BE2C (cell line): Measurements from ENCODE around the gene MUC3A.

ENCODE experiments used
- DNase-seq: peaks from one replicate; pipeline ENCODE4 v3.0.0-alpha.2; 2020
- H3K27me3 ChIP-seq: fragments of 250-450 bp; sonication (Bioruptor Pico); 2 replicates; pipeline ENCODE4 v1.5.1; 2020; ENCODE audit warnings: mild to moderate bottlenecking
- H3K36me3 ChIP-seq: fragments of 250-450 bp; sonication (Bioruptor Pico); 2 replicates; pipeline ENCODE4 v1.5.1; 2020; ENCODE audit warnings: mild to moderate bottlenecking
- H3K4me1 ChIP-seq: fragments of 250-450 bp; sonication (Bioruptor Pico); 2 replicates; pipeline ENCODE4 v1.5.1; 2020
- H3K4me3 ChIP-seq: 2 replicates; pipeline ENCODE4 v1.5.1; 2011; ENCODE audit warnings: low read depth, low read length
- H3K9me3 ChIP-seq: fragments of 250-450 bp; sonication (Bioruptor Pico); 2 replicates; pipeline ENCODE4 v1.5.1; 2020
- TF ChIP-seq, protein P1 (sequence below): IDR thresholded peaks from 2 replicates; pipeline ENCODE4 v1.5.1; 2012; ENCODE audit warnings: mild to moderate bottlenecking, low read depth, low read length

MUC3A gene

DNA sequence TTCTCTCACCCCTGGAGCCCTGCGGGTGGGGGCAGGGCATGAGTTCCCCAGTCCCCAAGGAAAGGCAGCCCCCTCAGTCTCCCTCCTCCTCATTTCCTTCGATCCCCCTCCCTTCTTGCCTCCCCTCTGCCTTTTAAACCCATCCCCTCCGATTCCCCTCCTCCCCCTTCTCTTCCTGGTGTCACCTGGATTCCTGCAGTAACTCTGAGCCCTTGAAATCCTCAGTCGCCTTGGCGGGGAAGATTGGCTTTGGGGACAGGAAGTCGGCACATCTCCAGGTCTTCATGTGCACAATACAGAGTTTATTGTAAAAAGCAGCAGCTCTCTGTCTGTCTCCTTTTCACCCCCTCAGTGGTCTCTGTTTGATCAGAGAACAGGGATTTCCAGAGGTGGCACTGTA lies 18.7 kb downstream of the MUC3A start:
- TF ChIP-seq, protein P1, sequence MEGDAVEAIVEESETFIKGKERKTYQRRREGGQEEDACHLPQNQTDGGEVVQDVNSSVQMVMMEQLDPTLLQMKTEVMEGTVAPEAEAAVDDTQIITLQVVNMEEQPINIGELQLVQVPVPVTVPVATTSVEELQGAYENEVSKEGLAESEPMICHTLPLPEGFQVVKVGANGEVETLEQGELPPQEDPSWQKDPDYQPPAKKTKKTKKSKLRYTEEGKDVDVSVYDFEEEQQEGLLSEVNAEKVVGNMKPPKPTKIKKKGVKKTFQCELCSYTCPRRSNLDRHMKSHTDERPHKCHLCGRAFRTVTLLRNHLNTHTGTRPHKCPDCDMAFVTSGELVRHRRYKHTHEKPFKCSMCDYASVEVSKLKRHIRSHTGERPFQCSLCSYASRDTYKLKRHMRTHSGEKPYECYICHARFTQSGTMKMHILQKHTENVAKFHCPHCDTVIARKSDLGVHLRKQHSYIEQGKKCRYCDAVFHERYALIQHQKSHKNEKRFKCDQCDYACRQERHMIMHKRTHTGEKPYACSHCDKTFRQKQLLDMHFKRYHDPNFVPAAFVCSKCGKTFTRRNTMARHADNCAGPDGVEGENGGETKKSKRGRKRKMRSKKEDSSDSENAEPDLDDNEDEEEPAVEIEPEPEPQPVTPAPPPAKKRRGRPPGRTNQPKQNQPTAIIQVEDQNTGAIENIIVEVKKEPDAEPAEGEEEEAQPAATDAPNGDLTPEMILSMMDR, result no peak
- H3K36me3 ChIP-seq, result no peaks in the 10 kb centered on the region
- peaks cover 71% of the 10 kb centered on the region for H3K27me3 ChIP-seq
- no peak overlapping the region for H3K4me3 ChIP-seq
- DNase-seq, result no peak
- no peaks in the 10 kb centered on the region for H3K9me3 ChIP-seq
- H3K4me1 ChIP-seq, result no peaks in the 10 kb centered on the region; the same call in 1 of the 2 replicates

DNA sequence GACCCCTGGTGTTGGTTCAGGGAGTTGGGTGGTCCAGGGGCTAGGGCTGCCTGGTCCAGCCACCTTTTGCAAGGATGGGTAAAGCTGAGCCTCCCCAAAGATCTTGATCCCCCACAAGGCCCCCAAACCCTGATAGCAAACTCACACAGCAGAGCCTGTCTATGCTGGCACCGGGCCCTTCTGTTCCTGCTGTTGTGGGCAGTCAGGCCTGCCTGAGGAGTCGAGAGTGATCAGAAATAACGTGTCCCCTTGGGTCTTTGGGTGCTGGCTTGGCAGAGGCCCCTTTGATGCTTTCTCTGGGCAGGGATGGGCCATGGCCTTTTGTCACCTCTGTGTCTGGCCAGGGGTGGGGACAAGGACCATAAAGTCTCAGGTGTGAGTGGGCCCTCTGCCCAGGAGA lies 19.3 kb downstream of the MUC3A start:
- no peaks in the 10 kb centered on the region for H3K9me3 ChIP-seq
- no peak for DNase-seq
- no peak overlapping the region for H3K4me3 ChIP-seq
- no peaks in the 10 kb centered on the region; the same call in 1 of the 2 replicates for H3K4me1 ChIP-seq
- no peaks in the 10 kb centered on the region for H3K36me3 ChIP-seq
- TF ChIP-seq, protein P1, result no peak
- peaks cover 64% of the 10 kb centered on the region for H3K27me3 ChIP-seq

DNA sequence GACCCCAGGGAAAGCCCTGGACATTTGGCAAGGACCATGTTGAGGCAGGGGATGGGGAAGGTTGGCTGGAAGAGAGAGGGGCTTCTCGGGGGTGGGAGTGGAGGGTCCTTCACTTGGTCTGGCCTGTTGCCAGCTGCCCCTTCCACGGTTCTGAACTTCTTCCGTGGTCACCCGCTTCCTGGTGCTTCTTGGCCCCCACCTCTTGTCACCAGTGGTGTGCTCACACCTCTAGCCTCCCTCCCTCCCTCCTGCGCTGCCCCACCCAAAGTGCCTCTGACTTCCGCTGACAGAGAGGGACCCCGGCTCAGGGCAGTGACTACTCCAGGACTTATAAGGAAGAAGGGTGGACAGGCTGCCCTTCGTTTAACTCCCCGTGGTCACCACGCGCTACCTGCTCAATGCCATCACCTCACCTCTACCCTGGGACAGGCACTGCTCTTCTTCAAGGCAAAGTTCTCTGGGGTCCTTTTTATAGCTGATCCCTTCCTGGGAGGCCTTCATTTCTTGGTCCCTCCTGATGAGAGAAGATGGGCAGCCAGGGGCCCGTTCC lies 19.8 kb downstream of the MUC3A start, which contains the start of gene MUC12:
Gene MUC12, plus strand, starts transcription at position 500 of the 550 bp plus-strand sequence. CDS start 58 bp downstream, outside the sequence.
- Histone ChIP-seq H3K9me3 (no peaks in the 10 kb centered on the region), H3K27me3 (peaks cover 62% of the 10 kb centered on the region), H3K4me1 (no peaks in the 10 kb centered on the region; the same call in 1 of the 2 replicates), H3K4me3 (no peak within 1 kb of the TSS), H3K36me3 (no peaks in the 10 kb centered on the region)
- no peak for DNase-seq
- TF ChIP-seq, protein P1, result no peak

DNA sequence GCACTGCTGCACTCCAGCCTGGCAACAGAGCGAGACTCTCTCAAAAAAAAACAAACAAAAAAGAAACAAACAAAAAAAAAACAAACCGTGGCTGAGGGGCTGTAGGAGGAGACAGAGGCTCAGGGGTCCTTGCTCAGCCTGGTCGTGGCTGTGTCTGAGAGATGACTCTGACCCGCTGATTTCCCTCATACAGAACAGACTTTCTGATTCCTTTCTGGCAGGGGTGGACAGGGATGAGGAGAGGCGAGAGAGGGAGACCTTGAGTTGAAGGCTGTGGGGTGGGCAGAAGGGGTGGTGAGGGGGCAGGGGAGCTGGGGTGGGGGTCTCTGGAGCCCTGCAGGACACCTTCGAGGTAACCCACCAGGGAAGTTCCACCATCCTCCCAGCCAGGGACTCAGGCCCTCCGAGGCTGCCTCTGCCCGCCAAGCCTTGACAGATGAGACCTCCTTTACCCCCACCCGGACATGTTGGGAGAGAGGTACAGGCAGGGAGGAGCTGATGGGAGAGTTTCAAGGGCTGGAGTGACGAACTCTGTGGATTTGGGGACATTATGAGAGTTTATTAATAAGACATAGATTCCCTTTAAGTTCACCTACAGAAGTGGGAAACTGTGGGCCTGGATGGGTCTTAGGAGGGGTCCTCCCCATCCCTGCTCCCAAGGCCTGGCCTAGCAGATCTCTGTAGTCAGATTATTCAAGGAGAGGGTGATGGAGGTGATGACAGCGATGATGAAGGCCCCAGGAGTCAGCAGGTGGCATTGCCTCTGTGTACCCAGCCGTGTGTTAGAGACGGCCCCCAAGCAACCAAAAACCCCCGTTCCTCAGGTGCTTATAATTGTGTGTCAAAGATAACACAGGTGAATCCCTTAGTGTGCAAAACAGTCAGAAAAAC lies 22.0 kb downstream of the MUC3A start:
- Histone ChIP-seq H3K27me3 (peaks cover 43% of the 10 kb centered on the region), H3K4me1 (no peaks in the 10 kb centered on the region), H3K4me3 (no peak overlapping the region), H3K9me3 (no peaks in the 10 kb centered on the region), H3K36me3 (no peaks in the 10 kb centered on the region)
- no peak for DNase-seq
- TF ChIP-seq, protein P1, result no peak

DNA sequence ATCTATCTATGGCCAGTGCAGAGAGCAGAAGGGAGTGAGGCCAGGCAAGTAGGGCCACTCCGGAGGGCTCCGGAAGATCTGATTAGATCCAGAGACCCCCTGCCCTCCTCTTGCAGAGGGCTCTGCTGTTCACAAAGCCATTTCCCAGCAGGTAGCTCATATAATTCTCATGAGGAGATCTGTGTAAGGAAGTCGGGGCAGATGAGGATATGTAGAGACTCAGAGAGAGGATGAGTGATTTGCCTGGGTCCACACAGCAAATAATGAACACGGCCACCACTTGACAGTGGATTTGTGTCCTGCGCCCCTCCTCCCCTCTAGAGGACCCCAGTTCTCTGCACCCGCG lies 22.6 kb downstream of the MUC3A start:
- H3K27me3 ChIP-seq, result peaks cover 37% of the 10 kb centered on the region
- DNase-seq, result no peak
- TF ChIP-seq, protein P1, result no peak

DNA sequence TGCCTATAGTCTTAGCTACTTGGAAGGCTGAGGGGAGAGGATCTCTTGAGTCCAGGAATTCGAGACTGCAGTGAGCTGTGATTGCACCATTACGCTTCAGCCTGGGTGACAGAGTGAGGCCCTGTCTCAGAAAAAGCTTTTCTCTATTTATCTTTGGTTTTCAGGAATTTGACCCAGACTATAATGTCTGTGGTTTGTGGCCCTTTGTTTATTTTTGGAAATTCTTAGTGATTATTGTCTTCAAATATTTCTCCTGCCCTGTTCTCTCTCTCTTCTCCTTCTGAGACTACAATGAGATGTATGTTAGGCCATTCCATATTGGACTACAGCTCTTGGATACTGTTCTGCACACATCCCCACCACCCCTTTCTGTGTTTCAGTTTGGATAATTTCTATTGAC lies 24.7 kb downstream of the MUC3A start:
- no peak for DNase-seq
- Histone ChIP-seq H3K27me3 (peaks cover 18% of the 10 kb centered on the region), H3K4me3 (no peak overlapping the region), H3K4me1 (no peaks in the 10 kb centered on the region), H3K9me3 (no peaks in the 10 kb centered on the region), H3K36me3 (no peaks in the 10 kb centered on the region)
- TF ChIP-seq, protein P1, result no peak

More for the DNA sequence above, 22.6 kb downstream of the MUC3A start:
- H3K9me3 ChIP-seq, result no peaks in the 10 kb centered on the region
- H3K36me3 ChIP-seq, result no peaks in the 10 kb centered on the region
- H3K4me3 ChIP-seq, result no peak overlapping the region
- no peaks in the 10 kb centered on the region for H3K4me1 ChIP-seq
